HEK293T (cell line): ENCODE measurements around the gene ALG6.

Experiments used
- CTBP1 ChIP-seq: fragments of 450-650 bp; IDR thresholded peaks from 2 replicates; pipeline ENCODE4 v1.6.1; 2016; ENCODE audit warnings: borderline replicate concordance
- ELF4 ChIP-seq: fragments of 450-650 bp; IDR thresholded peaks from 2 replicates; pipeline ENCODE4 v1.6.1; 2017; ENCODE audit warnings: antibody characterized with exemption
- FOXM1 ChIP-seq: fragments of 450-650 bp; IDR thresholded peaks from 2 replicates; pipeline ENCODE4 v1.6.1; 2017; ENCODE audit warnings: mild to moderate bottlenecking, borderline replicate concordance
- HDGF ChIP-seq: fragments of 450-650 bp; IDR thresholded peaks from 2 replicates; pipeline ENCODE4 v1.6.1; 2017; ENCODE audit warnings: antibody characterized with exemption, borderline replicate concordance
- SP1 ChIP-seq: fragments of 450-650 bp; IDR thresholded peaks from 2 replicates; pipeline ENCODE4 v1.6.1; 2017
- SUZ12 ChIP-seq: fragments of 450-650 bp; IDR thresholded peaks from 2 replicates; pipeline ENCODE4 v1.6.1; 2016; ENCODE audit warnings: mild to moderate bottlenecking
- TARDBP ChIP-seq: fragments of 450-650 bp; IDR thresholded peaks from 2 replicates; pipeline ENCODE4 v1.6.1; 2016

- TF ChIP-seq SP1 (no peak), ELF4 (no peak), TARDBP (no peak), FOXM1 (no peak), CTBP1 (no peak), HDGF (no peak), SUZ12 (no peak)
Observed at GRCh38 chr1:63326473-63327380, 40.7 kb upstream of the ALG6 start.
